ENCODE results near the gene ANKS1B. TPM values are rescaled to one million over a fixed set of nuclear protein-coding genes. Genes with fewer than 3 reads are reported as not detected.

Gene ANKS1B
- total RNA-seq, 1 experiment from 2014 or later: 5.8 TPM

GRCh38 chr12:99859126-99859525 lies 125.6 kb downstream of the ANKS1B start:
- Mint-ChIP-seq H3K9me3 (no peaks in the 10 kb centered on the region), H3K27me3 (ENCODE audit: low read depth) (no peaks in the 10 kb centered on the region), H3K36me3 (no peaks in the 10 kb centered on the region), H3K4me1 (peaks cover 7% of the 10 kb centered on the region), H3K27ac (no peak overlapping the region), H3K4me3 (no peak overlapping the region)
- POLR2A ChIA-PET: no interaction called here
- CTCF ChIA-PET: no interaction called here
- TF ChIP-seq ZNF281 (CRISPR knock-in tag; IDR thresholded peaks at IDR 0.05) (no peak), ESRRA (CRISPR knock-in tag; IDR thresholded peaks at IDR 0.05; ENCODE audit: borderline replicate concordance) (no peak), FOXP1 (CRISPR knock-in tag; IDR thresholded peaks at IDR 0.05; ENCODE audit: borderline replicate concordance) (no peak), PREB (CRISPR knock-in tag; IDR thresholded peaks at IDR 0.05; ENCODE audit: borderline replicate concordance) (no peak), TEAD4 (CRISPR knock-in tag; IDR thresholded peaks at IDR 0.05) (no peak), ZNF219 (CRISPR knock-in tag; IDR thresholded peaks at IDR 0.05; ENCODE audit: borderline replicate concordance) (no peak), GTF2I (CRISPR knock-in tag; conservative IDR thresholded peaks at IDR 0.05) (no peak), FOXP4 (CRISPR knock-in tag; IDR thresholded peaks at IDR 0.05) (no peak)
- ATAC-seq (no peak), DNase-seq (ENCODE audit: low spot score) (no peak)

GRCh38 chr12:99852666-99853065 lies 132.1 kb downstream of the ANKS1B start:
- peak; percentile 26 for DNase-seq (ENCODE audit: low spot score)
- Mint-ChIP-seq H3K4me3 (no peak overlapping the region), H3K4me1 (0 out of 2 replicates have a peak, but pooled peaks cover 4% of the 10 kb centered on the region), H3K36me3 (no peaks in the 10 kb centered on the region), H3K9me3 (0 out of 2 replicates have a peak, but pooled peaks cover 4% of the 10 kb centered on the region), H3K27ac (no peak overlapping the region), H3K27me3 (ENCODE audit: low read depth) (no peaks in the 10 kb centered on the region)
- CTCF ChIA-PET: no interaction called here
- ATAC-seq: peak; percentile 92
- TF ChIP-seq ATF3 (CRISPR knock-in tag; conservative IDR thresholded peaks at IDR 0.05) (no peak), CREB1 (CRISPR knock-in tag; IDR thresholded peaks at IDR 0.05) (no peak), PRDM15 (CRISPR knock-in tag; IDR thresholded peaks at IDR 0.05) (no peak), ZNF232 (CRISPR knock-in tag; IDR thresholded peaks at IDR 0.05) (no peak), ZNF416 (CRISPR knock-in tag; IDR thresholded peaks at IDR 0.05) (no peak), OVOL2 (CRISPR knock-in tag; IDR thresholded peaks at IDR 0.05; ENCODE audit: borderline replicate concordance) (no peak), JAZF1 (CRISPR knock-in tag; IDR thresholded peaks at IDR 0.05) (no peak), NR3C1 (CRISPR knock-in tag; conservative IDR thresholded peaks at IDR 0.05; ENCODE audit: low read depth) (no peak)
- POLR2A ChIA-PET: interaction anchor here (0.6 kb wide), 1 partner anchor 593 kb away, joined by 4 read pairs; no protein-coding TSS in a partner anchor
